HEK293 (cell line): Measurements from ENCODE around the gene TMEM176A.

Experiments used
- CTCF ChIA-PET: fragments of 350-600 bp; formaldehyde crosslinking; extraction: SDS; loops from one replicate; lab custom pipeline; 2021; ENCODE audit warnings: antibody characterized with exemption; lab: Yijun Ruan, JAX
- POLR2A ChIA-PET: fragments of 300-600 bp; formaldehyde crosslinking; extraction: SDS; loops from one replicate; lab custom pipeline; 2020; ENCODE audit warnings: antibody characterized with exemption, inconsistent platforms; lab: Yijun Ruan, JAX
- H3K27ac ChIP-seq: fragments of 200-500 bp; sonication (Bioruptor generic); 2 replicates; pipeline ENCODE4 v1.5.1; 2014; ENCODE audit warnings: low read depth, low read length, control low read depth, inconsistent platforms; ENCODE audit errors: extremely low read depth
- H3K36me3 ChIP-seq, 2 experiments: fragments of 200-500 bp in 1 of 2; sonication (Bioruptor generic) in 1 of 2; 1 replicate in 1 of 2; 2 replicates in 1 of 2; pipeline ENCODE4 v1.5.1; 2014 to 2017; ENCODE audit warnings: inconsistent platforms in 2 of 2, low read length in 2 of 2; ENCODE audit not compliant: control insufficient read depth in 2 of 2, insufficient read depth in 1 of 2
- H3K4me1 ChIP-seq: fragments of 200-500 bp; sonication (Bioruptor generic); 2 replicates; pipeline ENCODE4 v1.5.1; 2014; ENCODE audit warnings: mild to moderate bottlenecking, low read length, inconsistent platforms; ENCODE audit not compliant: control insufficient read depth, insufficient read depth
- H3K4me3 ChIP-seq: 2 replicates; pipeline ENCODE4 v1.5.1; 2011; ENCODE audit warnings: low read depth, mild to moderate bottlenecking, control low read depth, low read length, moderate library complexity
- H3K9me3 ChIP-seq: fragments of 200-500 bp; sonication (Bioruptor generic); 2 replicates; pipeline ENCODE4 v1.5.1; 2014; ENCODE audit warnings: low read depth, low read length, inconsistent platforms; ENCODE audit not compliant: control insufficient read depth, insufficient read depth
- BCL11B ChIP-seq: fragments of 450-650 bp; formaldehyde crosslinking; IDR thresholded peaks from 2 replicates; pipeline ENCODE4 v1.5.1; 2016; ENCODE audit warnings: low read depth, missing biosample characterization, missing genetic modification characterization
- HOXA7 ChIP-seq: sonication (generic); formaldehyde crosslinking; IDR thresholded peaks from 2 replicates; pipeline ENCODE4 v1.8.1; 2022; ENCODE audit warnings: missing genetic modification reagents, borderline replicate concordance
- MYNN ChIP-seq: fragments of 450-650 bp; formaldehyde crosslinking; IDR thresholded peaks from 2 replicates; pipeline ENCODE4 v1.5.1; 2016; ENCODE audit warnings: missing biosample characterization, missing genetic modification characterization, borderline replicate concordance
- PRDM4 ChIP-seq: fragments of 450-650 bp; formaldehyde crosslinking; IDR thresholded peaks from 2 replicates; pipeline ENCODE4 v1.5.1; 2017; ENCODE audit warnings: missing biosample characterization, missing genetic modification characterization
- YY1 ChIP-seq: fragments of 450-650 bp; formaldehyde crosslinking; IDR thresholded peaks from 2 replicates; pipeline ENCODE4 v1.5.1; 2018; ENCODE audit warnings: missing biosample characterization, missing genetic modification characterization
- ZBTB21 ChIP-seq: fragments of 450-650 bp; formaldehyde crosslinking; IDR thresholded peaks from 2 replicates; pipeline ENCODE4 v1.5.1; 2017; ENCODE audit warnings: missing biosample characterization, missing genetic modification characterization
- ZBTB49 ChIP-seq: fragments of 450-650 bp; formaldehyde crosslinking; IDR thresholded peaks from 2 replicates; pipeline ENCODE4 v1.5.1; 2016; ENCODE audit warnings: missing biosample characterization, missing genetic modification characterization, low read depth
- ZNF132 ChIP-seq: fragments of 450-650 bp; formaldehyde crosslinking; IDR thresholded peaks from 2 replicates; pipeline ENCODE4 v1.5.1; 2017; ENCODE audit warnings: missing biosample characterization, missing genetic modification characterization, borderline replicate concordance
- ZNF324 ChIP-seq: fragments of 450-650 bp; formaldehyde crosslinking; IDR thresholded peaks from 2 replicates; pipeline ENCODE4 v1.5.1; 2016; ENCODE audit warnings: missing biosample characterization, missing genetic modification characterization
- ZNF561 ChIP-seq: fragments of 450-650 bp; IDR thresholded peaks from 2 replicates; pipeline ENCODE4 v1.5.1; 2018; ENCODE audit warnings: missing biosample characterization, missing genetic modification characterization, borderline replicate concordance
- ZNF629 ChIP-seq: fragments of 450-650 bp; formaldehyde crosslinking; IDR thresholded peaks from 2 replicates; pipeline ENCODE4 v1.5.1; 2017; ENCODE audit warnings: missing biosample characterization, missing genetic modification characterization
- ZNF639 ChIP-seq: fragments of 450-650 bp; formaldehyde crosslinking; IDR thresholded peaks from 2 replicates; pipeline ENCODE4 v1.5.1; 2016; ENCODE audit warnings: missing biosample characterization, missing genetic modification characterization
- ZNF785 ChIP-seq: fragments of 450-650 bp; formaldehyde crosslinking; IDR thresholded peaks from 2 replicates; pipeline ENCODE4 v1.5.1; 2016; ENCODE audit warnings: missing biosample characterization, missing genetic modification characterization
- ZNF837 ChIP-seq: fragments of 450-650 bp; formaldehyde crosslinking; IDR thresholded peaks from 2 replicates; pipeline ENCODE4 v1.5.1; 2016; ENCODE audit warnings: missing biosample characterization, missing genetic modification characterization
- TF ChIP-seq, protein P1 (sequence below): fragments of 450-650 bp; IDR thresholded peaks from 2 replicates; pipeline ENCODE4 v1.5.1; 2018; ENCODE audit warnings: missing biosample characterization, mild to moderate bottlenecking, missing genetic modification characterization
- TF ChIP-seq, protein P2 (sequence below): fragments of 450-650 bp; formaldehyde crosslinking; IDR thresholded peaks from 2 replicates; pipeline ENCODE4 v1.5.1; 2017; ENCODE audit warnings: missing biosample characterization, missing genetic modification characterization

TMEM176A gene

GRCh38 chr7:150835702-150836280, 35.2 kb downstream of the TMEM176A start (continued):
- TF ChIP-seq ZBTB49 = no peak
- TF ChIP-seq ZBTB21 (tag by site-specific recombination) = no peak

- no peaks in the 10 kb centered on the region for H3K4me1 ChIP-seq
- TF ChIP-seq ZNF132 (tag by site-specific recombination) = no peak
- TF ChIP-seq ZNF629 (tag by site-specific recombination) = no peak
- no peak for TF ChIP-seq PRDM4
- no peak for TF ChIP-seq MYNN (tag by site-specific recombination)
- no peak for TF ChIP-seq BCL11B
- TF ChIP-seq ZNF785 (tag by site-specific recombination) = no peak
- TF ChIP-seq, protein P1, sequence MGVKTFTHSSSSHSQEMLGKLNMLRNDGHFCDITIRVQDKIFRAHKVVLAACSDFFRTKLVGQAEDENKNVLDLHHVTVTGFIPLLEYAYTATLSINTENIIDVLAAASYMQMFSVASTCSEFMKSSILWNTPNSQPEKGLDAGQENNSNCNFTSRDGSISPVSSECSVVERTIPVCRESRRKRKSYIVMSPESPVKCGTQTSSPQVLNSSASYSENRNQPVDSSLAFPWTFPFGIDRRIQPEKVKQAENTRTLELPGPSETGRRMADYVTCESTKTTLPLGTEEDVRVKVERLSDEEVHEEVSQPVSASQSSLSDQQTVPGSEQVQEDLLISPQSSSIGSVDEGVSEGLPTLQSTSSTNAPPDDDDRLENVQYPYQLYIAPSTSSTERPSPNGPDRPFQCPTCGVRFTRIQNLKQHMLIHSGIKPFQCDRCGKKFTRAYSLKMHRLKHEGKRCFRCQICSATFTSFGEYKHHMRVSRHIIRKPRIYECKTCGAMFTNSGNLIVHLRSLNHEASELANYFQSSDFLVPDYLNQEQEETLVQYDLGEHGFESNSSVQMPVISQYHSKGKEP (tag by site-specific recombination) = no peak
- TF ChIP-seq ZNF561 (tag by site-specific recombination) = no peak
- TF ChIP-seq YY1 (tag by site-specific recombination) = no peak
- TF ChIP-seq ZNF837 (tag by site-specific recombination) = no peak
- no peak for TF ChIP-seq ZNF324
- TF ChIP-seq ZNF639 (tag by site-specific recombination) = no peak
- TF ChIP-seq HOXA7 = no peak
- TF ChIP-seq, protein P2, sequence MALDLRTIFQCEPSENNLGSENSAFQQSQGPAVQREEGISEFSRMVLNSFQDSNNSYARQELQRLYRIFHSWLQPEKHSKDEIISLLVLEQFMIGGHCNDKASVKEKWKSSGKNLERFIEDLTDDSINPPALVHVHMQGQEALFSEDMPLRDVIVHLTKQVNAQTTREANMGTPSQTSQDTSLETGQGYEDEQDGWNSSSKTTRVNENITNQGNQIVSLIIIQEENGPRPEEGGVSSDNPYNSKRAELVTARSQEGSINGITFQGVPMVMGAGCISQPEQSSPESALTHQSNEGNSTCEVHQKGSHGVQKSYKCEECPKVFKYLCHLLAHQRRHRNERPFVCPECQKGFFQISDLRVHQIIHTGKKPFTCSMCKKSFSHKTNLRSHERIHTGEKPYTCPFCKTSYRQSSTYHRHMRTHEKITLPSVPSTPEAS (tag by site-specific recombination) = no peak
- TF ChIP-seq, all 188 proteins: peak for 0
- no peaks in the 10 kb centered on the region for H3K36me3 ChIP-seq
- ChIA-PET POLR2A (no interaction called here), CTCF (no interaction called here)
- no peaks in the 10 kb centered on the region for H3K9me3 ChIP-seq
- no peak overlapping the region for H3K27ac ChIP-seq
- H3K4me3 ChIP-seq = no peak overlapping the region
These were observed 38.5 kb downstream of the TMEM176A start for GRCh38 chr7:150838965-150839650.
